ENCODE data around the gene SLC25A21.
A peak's percentile ranks its signal among the peaks of the same experiment; 100 is the strongest.
"Not testable (repeated sequence)": the region's sequence is repeated elsewhere in the genome, so short reads cannot be mapped to it uniquely, and the experiment has no call there.

SLC25A21 gene

DNA sequence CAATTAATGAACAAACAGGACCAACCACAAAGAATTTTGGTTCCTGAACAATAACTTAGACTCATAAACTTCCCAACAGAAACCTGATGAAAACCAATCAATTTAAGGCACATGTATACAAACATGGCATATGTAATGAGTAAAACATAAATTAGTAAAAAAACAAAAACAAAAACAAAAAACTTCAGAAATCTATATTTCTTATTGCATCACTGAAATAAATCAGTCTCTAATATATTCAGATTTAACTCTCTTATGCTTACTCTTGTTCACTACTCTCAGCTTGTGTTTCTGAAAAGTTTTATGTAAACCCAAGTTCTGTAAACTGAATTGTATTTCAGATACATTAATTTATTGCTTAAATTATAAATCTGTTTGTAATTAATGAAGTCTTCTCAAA is 233.7 kb downstream of the SLC25A21 start:
- DNase-seq, result no peak

DNA sequence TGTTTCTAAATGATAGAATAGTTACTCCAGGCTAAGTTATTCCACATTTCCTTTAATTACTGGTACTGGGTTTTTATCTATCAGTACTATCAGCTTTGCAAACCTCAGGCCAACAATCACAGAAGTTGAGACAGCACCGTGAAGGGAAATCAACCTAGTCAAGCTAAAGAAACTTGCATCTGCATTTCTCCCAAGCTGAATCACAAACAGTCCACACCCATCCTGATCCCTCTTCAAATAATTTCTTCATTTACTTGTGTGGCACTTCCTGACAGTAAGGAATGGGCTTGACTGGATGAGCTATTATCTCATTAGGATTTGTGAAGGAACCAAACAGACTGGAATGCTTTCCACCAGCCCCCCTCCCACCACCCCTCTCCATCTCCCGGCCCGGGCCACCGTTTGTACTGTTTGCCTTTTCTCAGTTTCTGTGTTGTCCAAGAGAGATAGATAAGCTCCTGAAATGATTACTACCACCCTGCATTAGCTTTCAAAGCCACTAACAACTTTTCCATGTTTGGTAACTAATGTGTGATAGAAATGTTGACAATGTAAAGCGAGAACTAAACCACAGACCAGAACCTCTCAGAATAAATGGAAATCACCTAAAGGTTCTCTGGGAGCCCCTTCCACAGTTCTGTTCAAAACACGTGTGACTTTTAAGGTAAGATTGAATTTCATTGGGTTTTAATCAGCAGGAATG is 236.3 kb downstream of the SLC25A21 start:
- no peak for DNase-seq

DNA sequence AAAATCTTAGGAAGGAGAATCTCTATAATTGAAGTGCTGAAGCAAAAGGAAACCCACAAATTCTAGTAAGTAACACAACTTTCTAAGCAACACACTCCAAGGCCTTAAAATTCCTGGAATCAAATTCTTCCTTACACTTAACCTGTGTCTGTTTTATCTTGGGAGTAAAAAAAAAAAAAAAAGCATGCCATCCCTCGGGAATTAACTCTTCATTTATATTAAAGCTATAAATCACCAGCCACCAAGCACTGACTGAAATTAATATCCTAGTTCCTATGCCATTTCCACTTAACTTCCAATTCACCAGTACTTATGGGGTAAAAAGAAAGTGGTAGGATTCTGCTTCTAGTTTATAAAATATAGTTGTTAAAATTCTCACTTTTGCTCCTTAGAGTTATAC is 238.1 kb downstream of the SLC25A21 start:
- DNase-seq, result peak; percentile 38

DNA sequence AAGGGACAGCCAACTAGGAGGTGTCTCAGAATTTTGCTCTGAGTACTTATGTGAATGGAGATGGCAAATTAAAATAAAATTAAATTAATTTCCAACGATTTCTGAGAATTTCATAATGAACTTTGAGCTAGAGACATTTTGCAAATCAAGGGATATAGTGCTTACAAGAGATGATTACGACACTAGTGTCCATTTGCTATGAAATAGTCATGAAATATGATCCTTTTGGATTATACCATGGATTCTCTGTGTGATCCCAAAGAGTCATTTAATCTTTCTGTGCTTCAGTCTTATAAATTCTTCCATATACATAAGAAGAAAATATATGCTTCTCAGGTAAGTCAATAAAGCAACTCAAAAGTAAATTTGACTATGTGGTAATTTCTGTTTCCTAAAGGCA is 240.6 kb downstream of the SLC25A21 start:
- DNase-seq, result no peak

DNA sequence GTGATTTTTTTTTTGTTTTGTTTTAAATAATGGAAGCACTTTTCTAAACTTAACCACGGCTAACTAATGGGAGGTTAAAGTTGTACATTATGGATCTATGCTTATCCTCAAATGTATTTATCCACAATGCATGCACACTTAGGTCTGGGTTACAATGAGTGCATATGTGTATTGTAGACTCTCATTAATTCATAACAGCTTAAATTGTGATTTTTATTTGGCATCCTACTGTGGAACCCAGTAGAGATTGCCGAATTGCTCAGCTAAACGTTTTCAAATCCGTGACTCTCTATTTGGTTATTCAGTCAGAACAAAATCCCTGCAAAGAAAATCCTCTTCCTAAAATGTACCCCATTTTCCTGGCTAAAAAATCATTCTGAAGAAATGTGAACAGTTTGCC is 244.0 kb downstream of the SLC25A21 start:
- DNase-seq, result no peak

DNA sequence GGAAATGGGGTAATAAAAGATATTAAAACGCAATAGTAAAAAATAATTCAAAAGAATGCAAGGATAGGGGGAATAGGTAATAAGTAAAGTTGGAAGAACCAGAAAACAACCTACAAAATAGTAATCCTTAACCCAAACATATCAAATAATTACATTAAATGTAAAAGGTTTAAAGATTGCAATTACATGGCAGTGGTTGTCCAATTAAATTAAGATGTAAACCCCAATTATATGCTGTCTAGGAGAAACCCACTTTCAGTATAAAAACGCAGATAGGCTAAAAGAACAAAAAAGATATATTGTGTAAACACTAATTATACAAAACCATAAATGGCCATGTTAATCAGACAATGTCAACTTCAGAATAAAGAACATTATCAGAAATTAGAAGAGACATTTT is 247.3 kb downstream of the SLC25A21 start:
- DNase-seq, result no peak

DNA sequence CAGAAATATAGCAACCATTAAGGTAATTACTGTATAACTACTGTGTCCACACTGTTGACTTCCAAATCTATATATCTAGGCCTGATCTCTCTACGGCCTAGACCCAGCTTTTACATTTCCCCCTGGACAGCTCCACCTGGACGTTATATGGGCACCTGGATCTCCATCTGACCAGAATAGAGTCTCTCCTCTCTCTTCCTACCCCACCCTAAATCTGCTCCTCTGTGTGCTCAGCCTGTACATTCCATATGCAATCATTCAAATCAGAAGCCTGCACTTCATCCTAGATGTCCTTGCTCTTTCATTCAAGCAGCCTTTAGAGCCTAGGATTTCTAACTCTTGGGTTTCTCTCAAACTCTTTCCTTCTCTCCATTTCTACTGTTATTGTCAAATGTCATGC is 255.7 kb downstream of the SLC25A21 start:
- no peak for DNase-seq

DNA sequence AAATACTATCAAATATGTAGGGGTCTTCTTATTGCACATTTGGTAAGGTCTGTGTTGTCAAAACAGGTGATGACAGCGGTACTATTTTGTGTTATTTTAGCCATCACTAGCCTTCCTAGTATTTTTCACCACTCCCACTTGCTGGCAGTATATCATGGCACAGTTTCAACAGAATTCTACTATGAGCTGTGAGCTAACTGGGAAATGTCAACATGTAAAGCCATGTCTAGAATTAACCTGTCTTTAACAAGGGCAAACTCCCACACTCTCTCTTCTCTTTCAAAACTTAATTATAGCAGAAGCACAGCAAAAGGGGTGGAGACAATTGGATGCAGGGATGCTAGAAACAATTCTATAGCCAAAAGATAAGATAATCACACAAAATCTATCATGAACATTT is 257.3 kb downstream of the SLC25A21 start:
- DNase-seq, result no peak

DNA sequence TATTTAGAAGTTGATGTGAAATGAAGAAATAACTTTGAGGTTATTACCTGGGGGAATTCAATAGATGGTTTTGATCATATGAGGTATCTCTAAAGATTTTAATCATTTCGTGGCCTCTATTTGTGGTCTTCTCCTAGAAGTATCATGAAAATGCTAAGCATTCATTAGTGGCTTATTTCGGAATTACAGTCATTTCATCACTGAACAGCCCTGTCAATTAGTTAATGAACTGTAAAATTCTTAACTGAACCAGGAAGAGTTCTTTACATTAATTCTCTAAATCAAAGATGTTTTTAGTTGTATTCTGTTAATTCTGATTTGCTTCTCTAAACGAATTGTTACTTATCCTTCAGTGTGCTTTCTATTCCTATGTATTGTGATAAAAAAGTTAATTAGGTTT is 261.8 kb downstream of the SLC25A21 start:
- no peak for DNase-seq

DNA sequence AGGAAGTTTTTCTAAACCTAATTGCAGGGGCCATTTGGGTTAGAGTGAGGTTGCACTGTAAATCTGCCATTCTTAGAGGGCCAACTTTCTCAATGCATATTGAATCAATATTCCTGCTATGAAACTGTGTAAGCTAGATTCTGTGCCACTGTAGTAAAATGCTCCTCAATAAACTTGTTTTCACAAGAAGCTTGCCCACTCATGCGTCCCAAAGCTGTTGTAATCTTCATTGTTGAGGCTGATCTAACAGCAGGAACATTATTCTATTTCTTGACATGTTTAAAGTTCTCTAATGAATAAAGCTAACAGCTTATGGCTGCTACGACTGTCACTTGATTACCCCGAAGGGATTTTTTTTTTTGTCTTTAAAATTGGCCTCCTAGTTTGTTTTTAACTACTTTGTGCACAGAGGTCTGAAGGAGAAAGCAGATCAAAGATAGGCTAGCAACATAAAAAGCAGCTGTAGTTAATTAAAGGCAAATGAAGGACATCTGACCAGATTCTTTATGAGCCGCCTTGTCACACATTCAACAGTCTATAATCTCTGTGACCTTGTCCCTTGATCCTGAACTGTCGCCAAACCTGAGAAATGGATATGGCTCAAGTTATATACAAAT is 267.0 kb downstream of the SLC25A21 start:
- DNase-seq, result no peak

DNA sequence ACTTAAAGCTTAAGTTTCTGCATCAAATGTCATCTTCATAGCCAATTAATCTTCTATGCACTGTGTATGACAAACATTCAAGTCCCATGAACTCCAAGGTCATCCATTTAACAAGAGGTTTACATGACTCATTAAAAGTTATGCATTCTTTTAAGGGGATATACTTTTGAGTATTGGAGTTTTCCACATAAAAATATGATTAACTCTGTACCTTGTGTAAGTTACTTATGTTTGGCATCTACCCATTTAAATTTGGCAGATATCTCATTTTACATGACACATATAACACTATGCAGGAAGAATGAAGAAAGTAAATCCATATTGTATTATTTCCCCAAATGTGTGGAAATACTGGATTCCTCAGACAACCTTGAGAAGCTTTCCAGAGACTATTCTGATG is 270.5 kb downstream of the SLC25A21 start:
- DNase-seq, result no peak

DNA sequence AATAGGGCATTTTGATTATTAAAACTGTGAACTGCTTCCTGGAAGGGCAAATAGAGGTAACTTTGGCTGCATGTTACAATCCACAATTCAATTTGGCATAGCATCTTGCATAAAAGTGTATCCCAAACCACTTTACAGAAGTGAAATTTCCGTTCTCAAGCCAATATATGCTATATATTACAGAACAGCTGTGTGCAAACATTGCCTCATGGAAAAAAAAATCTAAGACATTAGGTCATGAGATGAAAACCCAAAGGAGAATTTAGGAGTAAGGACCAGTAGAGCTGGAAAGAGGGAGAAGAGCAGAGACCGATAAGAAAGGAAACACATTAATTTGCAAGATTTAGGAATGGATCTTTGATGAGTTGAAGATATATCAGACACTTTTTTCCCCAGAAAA is 271.6 kb downstream of the SLC25A21 start:
- DNase-seq, result no peak

DNA sequence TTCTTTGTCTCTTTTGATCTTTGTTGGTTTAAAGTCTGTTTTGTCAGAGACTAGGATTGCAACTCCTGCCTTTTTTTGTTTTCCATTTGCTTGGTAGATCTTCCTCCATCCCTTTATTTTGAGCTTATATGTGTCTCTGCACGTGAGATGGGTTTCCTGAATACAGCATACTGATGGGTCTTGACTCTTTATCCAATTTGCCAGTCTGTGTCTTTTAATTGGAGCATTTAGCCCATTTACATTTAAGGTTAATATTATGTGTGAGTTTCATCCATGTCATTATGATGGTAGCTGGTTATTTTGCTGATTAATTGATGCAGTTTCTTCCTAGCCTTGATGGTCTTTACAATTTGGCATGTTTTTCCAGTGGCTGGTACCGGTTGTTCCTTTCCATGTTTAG is 276.1 kb downstream of the SLC25A21 start:
- not testable (repeated sequence) for DNase-seq

DNA sequence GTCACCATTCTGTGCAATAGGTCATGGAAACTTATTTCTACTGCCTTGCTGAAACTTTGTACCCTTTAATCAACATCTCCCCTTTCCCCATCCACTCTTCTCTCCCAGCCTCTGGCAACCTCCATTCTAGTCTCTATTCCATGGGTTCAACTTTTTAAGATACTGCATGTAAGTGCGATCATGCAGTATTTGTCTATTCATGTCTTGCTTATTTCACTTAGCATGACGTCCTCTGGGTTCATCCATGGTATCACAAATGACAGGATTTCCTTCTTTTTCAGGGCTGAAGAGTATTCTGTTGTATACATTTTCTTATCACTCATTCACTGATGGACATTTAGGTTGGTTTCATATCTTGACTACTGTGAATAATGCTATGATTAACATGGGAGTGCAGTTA is 288.4 kb downstream of the SLC25A21 start:
- no peak for DNase-seq

DNA sequence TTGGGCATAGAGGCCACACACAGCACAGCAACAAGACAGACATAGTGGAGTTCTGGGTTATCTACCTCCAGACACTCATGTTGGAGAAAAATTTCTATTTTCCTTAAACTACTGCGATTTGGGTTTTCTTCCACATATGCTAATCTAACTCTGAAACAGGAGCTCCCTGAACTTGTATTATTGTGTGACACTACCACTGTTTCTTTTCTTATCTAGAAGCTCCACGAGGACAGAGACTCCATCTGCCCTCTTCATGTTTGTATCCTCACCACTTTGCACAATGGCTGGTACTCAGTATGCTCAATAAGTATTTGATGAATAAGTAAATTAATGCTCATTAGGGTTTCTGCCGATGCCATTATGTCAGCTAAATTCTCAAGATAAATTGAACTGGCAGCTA is 292.1 kb downstream of the SLC25A21 start:
- no peak for DNase-seq

DNA sequence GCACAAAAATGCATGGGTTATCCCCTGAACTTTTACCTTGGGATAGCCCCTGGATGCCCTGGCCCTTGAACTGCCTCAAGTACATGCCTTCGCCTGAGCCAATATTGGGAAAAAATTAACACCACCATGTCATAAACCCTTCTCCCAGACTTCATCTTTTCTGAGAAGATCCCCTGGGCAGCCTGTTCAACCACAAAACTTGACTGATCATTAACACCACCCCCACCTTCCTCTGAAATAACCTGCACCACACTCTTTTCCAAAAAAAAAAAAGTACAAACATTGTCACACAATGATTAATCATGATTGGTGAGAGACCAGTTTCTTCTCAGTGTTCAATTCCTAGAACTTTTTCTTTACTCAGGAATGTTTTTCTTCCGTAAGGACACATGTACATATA is 292.8 kb downstream of the SLC25A21 start:
- DNase-seq, result no peak

DNA sequence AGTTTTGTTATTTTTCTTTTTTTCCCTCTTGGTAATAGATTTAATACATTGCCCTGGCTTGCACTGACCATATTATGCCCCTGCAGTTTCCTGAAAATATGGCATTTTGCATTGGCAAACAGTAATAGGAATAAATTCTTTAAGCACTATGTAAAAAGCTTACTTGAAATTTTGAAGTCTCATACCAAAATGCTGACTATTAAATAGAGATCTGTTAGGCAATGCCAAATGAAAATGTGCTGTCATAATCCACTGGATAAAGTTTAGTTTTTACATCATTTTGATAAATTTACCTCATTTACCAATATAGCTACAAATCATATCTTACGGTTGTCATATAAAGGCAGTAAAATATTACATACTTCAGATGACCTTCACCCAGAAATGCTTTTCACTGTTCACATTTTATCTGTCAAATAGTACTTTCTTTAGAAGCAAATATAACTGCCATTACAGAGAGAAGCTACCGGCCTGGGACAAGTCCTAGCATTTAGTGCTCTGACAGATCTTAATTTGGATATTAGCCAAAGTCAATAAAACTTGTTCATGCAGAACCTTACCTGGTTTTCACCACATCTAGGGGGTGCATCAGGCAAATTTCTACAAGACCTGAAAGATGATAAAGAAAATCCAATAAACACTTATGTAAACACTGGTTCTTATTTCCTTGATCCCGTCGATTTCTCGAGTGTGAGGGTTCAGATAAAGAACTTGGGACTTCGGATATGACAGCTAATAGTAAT is 297.8 kb downstream of the SLC25A21 start:
- peak; percentile 82 for DNase-seq

DNA sequence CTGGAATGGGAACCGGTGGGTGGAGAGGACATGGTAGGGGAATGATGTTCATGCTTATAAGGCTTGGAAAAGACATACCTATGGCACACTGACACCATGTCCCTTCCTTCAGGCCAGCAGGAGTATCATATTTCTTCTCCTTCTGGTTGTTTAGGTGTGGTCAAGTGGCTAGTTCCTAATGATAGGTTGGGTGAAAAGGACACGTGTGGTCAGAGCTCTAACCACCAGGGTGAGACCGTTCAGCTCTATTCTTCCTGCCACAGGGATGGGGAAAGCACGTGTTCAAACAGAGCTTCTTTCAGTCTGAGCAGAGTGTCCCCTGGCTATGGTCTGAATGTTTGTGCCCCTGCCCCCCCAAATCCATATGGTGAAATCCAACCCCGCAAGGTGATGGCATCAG is 301.6 kb downstream of the SLC25A21 start:
- DNase-seq, result no peak

DNA sequence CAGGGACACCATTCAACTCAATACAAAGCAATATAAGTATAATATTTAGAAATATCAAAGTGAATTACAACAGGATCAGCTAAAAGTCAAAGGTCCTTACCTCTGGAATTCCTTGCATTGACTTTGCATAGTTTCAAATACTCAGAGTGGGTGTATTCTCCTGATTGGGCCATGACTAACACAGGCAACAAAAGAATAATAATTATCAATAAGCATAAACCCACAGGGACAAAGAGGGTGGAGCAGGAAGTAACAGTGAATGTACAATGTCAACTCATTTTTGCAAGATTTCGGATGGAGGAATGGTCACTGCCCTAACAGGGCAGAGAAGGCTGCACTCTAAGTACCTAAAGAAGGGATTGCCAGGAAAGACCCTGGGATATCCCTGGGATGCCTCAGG is 303.3 kb downstream of the SLC25A21 start:
- DNase-seq, result no peak

DNA sequence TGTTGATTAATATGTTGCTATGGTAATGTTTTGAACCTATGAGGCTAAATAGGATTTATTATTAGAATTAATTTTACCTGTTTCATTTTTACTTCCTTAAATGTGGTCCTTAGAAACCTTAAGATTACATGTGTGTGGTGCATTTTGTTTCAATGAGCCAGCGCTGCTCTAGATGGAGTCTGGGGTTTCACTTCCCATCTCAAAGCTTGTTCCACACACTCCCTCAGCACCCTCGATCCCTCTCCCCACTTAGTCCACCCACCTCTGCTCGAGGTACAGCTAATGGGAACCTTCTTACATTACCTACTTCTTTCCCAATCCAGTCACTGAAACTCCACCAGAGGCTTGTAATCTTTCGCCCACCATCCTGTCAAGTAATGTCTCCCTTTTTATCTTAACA is 305.5 kb downstream of the SLC25A21 start:
- DNase-seq, result no peak

DNA sequence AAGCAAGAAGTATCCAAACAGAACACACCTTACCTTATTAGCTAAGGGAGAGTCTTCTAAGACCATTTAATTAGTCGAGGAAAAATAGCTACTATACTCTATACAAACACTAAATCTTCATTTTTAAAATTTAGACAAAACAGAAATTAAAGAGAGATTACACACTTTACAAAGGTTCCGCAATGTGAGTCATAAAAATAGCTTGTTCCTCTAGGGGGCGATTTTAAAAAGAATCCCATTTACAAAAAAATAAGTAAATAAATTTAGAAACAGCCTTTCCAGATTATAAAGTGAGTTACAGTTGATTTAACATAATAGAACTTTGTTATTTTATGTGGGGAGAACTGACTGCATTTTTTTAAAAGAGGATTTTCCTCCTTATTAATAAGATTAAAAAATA is 309.1 kb downstream of the SLC25A21 start:
- no peak for DNase-seq

DNA sequence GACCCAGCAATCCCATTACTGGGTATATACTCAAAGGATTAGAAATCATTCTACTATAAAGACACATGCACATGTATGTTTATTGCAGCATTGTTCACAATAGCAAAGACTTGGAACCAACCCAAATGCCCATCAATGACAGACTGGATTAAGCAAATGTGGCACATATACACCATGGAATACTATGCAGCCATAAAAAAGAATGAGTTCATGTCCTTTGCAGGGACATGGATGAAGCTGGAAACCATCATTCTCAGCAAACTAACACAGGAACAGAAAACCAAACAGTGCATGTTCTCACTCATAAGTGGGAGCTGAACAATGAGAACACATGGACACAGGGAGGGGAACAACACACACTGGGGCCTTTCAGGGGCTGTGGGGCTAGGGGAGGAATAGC is 310.2 kb downstream of the SLC25A21 start:
- not testable (repeated sequence) for DNase-seq

DNA sequence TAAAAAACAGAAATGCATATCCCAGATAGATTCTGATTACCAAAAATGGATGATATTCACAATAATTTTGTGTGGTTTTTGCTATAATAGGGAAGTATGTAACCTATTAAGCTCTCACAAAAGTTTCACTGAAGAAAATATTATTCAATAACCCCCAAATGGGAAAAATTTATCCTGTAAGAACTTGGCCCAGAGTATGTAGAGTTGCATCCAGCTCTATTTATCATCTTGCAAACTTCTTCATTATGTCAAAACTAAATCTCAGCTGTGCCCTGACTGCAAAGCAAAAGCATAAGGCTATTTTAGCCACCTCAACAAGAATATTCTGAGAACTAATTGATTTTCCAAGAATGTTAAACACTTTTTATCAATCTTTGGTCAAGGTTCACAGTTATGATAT is 311.6 kb downstream of the SLC25A21 start:
- no peak for DNase-seq

DNA sequence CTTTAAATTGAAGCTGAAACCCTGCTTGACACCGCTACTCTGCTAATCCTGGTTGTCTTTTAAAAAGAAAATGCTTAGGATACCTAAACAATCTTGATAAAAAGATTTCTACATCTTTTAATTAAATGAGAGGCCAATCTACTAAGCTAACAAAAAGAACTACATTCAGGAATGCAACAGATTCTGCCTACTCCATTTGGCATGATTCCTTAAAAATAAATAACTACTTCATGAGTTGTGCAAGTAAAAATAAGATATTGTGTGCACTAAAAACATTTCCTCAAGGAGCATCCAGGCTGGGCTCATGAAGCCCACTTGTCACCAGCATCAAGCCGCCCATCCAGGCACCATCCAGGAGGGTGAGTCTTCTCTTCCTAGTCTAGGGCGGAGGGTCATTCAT is 313.3 kb downstream of the SLC25A21 start:
- DNase-seq, result no peak
